Measurements from ENCODE around the gene PDGFA. TPM values are rescaled to one million over a fixed set of nuclear protein-coding genes. Genes with fewer than 3 reads are reported as not detected.

PDGFA gene
- total RNA-seq, 2 experiments from 2014 or later, result 5.2 to 5.3 TPM

DNA sequence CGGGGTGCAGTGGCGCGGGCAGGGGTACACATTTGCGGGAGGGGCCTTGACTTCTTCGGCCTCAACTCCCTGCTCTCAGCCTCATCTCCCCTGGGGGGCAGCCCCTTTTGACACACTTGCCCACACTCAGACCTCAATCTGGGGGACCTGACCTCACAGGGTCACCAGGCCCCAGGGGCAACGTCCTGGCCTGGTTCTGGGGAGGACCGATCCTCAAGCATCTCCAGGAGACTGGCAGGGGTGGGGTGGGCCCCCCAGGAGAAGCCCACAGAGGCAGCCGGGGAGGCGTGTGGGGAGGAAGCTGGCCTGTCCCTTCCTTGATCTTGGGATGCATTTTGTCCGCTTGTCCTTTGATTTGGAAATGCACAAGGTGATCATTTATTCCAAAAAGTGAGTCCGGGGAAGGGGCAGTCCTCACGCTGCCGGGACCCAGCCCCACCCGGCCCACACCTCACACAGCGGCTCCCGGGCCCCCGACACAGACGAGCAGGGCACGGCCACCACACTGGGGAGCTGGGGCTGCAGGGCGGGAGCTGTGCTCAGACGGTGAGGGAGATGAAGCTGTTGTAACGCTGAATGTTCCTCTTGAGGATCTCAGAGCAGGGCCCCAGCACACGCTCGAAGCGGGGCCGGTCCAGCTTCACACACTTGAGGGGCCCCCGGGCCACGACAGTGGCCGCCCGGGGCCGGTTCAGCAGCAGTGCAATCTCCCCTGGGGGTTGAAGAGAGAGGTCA lies 30.4 kb upstream of the PDGFA start:
- POLR2A ChIA-PET, result no interaction called here
- H3K4me3 Mint-ChIP-seq, result no peak overlapping the region
- ATAC-seq (no peak), DNase-seq (no peak)
- peaks cover 6% of the 10 kb centered on the region for H3K9me3 Mint-ChIP-seq (ENCODE audit: low read depth)
- no peaks in the 10 kb centered on the region for H3K27me3 Mint-ChIP-seq
- no peak overlapping the region for H3K27ac Mint-ChIP-seq
- peaks cover 9% of the 10 kb centered on the region for H3K36me3 Mint-ChIP-seq (ENCODE audit: low read depth)
- intact Hi-C loops (cut with DNase I, micrococcal nuclease), result loop anchor here in 1 of 2 experiments (5.0 kb wide), 1 partner anchor 1107 kb away; no protein-coding TSS in a partner anchor
- CTCF ChIA-PET, result no interaction called here
- no peaks in the 10 kb centered on the region for H3K4me1 Mint-ChIP-seq

DNA sequence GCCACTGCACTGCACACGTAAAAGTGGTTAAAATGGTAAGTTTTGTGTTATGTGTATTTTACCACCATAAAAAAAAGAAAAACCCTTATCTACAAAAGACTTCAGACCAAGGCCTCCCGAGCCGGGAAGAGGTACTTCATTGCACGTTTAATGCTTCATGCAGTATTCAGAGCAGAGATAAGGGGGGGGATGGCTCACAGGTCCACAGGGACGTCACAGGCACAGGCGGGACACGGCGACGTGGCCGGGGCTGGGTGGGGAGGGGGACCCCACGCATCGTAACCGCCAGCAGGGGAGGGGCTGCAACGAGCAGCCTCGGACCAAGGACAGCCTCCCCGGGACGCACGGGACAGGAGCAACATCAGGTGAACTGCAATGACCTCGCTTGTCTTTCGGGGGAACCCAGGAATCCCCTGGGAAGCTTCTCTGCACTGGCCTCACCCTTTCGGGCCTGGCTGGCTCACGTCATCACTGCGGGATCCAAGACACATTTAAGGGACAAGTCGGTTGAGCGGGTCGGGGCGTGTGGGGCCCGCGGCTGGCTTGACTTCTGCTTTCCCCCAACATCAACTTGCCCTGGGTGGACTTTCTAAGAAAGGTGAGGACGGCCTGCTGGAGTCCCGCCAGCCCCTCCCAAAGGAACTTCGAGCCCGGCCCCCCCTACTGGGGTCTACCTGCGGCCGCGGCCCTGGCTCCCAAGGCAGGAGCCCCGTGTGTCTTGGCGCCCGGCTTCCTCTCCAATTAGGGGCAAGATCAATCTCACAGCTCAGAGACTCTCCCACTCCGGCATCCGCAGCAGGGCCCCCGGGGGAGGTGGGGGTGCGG lies 29.6 kb upstream of the PDGFA start:
- Mint-ChIP-seq H3K27ac (no peak overlapping the region), H3K27me3 (no peaks in the 10 kb centered on the region), H3K36me3 (ENCODE audit: low read depth) (peaks cover 9% of the 10 kb centered on the region), H3K9me3 (ENCODE audit: low read depth) (peaks cover 6% of the 10 kb centered on the region), H3K4me1 (no peaks in the 10 kb centered on the region), H3K4me3 (no peak overlapping the region)
- POLR2A ChIA-PET, result no interaction called here
- DNase-seq (no peak), ATAC-seq (no peak)
- intact Hi-C loops (cut with DNase I, micrococcal nuclease), result no loop called here
- CTCF ChIA-PET, result no interaction called here

DNA sequence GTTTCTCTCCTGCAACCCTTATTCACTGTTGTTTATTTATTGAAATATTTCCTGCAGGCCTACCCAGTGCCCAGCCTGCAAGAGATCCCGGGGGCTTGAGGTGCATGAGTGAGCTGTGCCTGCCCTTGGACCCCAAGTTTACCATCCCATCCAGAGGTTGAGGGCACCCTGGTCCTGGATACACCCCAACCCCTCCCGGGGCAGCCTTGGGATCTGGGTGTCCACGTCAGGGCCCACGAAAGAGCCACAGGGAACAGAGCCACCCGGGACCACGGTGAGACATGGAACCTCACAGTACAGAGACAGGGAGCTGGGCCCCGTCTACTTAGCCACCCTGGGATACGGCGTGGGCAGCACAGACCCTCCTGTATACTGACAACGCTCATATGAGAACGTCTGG lies 28.8 kb upstream of the PDGFA start:
- ChIA-PET CTCF (no interaction called here), POLR2A (no interaction called here)
- peaks cover 6% of the 10 kb centered on the region for H3K9me3 Mint-ChIP-seq (ENCODE audit: low read depth)
- no peaks in the 10 kb centered on the region for H3K4me1 Mint-ChIP-seq
- intact Hi-C loops (cut with DNase I, micrococcal nuclease), result no loop called here
- ATAC-seq (no peak), DNase-seq (no peak)
- no peak overlapping the region for H3K27ac Mint-ChIP-seq
- H3K4me3 Mint-ChIP-seq, result no peak overlapping the region
- no peaks in the 10 kb centered on the region for H3K27me3 Mint-ChIP-seq
- H3K36me3 Mint-ChIP-seq (ENCODE audit: low read depth), result peaks cover 9% of the 10 kb centered on the region

DNA sequence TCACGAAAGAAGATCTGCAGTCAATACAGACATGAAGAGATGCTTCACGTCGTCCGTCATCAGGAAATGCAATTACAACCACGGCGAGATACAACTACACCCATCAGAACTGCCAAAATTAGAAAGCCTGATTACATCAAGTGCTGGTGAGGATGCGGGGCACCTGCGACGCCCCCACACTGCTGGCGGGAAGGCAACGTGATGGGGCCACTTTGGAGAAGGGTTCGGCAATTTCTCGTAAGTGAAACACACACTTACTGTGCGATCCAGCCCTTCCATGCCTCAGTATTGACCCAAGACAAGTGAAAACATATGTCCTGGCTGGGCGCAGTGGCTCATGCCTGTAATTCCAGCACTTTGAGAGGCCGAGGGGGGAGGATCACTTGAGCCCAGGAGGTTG lies 25.8 kb upstream of the PDGFA start:
- Mint-ChIP-seq H3K4me1 (peaks cover 5% of the 10 kb centered on the region), H3K27ac (no peak overlapping the region), H3K9me3 (ENCODE audit: low read depth) (peaks cover 6% of the 10 kb centered on the region), H3K4me3 (no peak overlapping the region), H3K36me3 (ENCODE audit: low read depth) (peaks cover 9% of the 10 kb centered on the region), H3K27me3 (no peaks in the 10 kb centered on the region)
- ChIA-PET POLR2A (no interaction called here), CTCF (no interaction called here)
- ATAC-seq (no peak), DNase-seq (no peak)
- intact Hi-C loops (cut with DNase I, micrococcal nuclease), result no loop called here

DNA sequence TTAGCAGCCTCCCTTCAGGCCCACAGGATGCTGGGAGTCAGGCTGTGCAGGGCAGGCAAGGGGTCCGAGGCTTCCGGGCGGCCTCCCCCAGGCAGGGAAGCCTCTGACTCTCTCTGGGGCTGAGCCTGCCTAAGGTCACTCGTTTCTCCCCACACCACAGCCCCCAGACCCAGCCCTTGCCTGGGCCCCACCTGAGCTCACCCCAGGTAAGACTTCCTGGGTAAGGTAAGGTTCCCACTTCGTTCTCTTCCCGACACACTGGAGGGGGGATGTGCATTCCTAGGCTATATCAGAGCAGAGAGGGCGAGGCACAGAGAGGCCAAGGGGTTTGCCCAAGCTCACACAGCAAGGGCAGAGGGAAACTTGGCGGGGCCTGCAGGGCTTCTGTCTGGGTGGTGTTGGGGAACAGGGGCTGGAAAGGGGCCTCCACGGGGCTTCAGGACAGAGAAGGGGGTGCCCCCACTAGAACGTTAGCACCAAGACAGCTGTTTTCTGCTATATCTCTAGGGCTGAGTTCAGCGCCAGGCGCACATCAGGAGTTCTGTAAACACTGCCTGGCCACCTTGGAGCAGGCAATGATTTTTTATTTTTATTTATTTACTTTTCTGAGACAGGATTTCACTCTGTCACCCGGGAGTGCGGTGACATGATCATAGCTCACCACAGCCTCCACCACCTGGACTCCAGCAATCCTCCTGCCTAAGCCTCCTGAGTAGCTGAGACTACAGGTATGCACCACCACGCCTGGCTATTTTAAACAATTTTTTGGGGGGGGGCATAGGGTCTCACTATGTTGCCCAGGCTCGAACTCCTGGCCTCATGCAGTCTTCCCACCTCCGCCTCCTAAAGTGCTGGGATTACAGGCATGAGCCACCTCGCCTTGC lies 24.9 kb upstream of the PDGFA start:
- DNase-seq, result no peak
- Mint-ChIP-seq H3K27ac (no peak overlapping the region), H3K4me1 (peaks cover 5% of the 10 kb centered on the region), H3K36me3 (ENCODE audit: low read depth) (peaks cover 9% of the 10 kb centered on the region), H3K27me3 (no peaks in the 10 kb centered on the region), H3K4me3 (no peak overlapping the region), H3K9me3 (ENCODE audit: low read depth) (peaks cover 6% of the 10 kb centered on the region)
- CTCF ChIA-PET, result no interaction called here
- no peak for ATAC-seq
- intact Hi-C loops (cut with DNase I, micrococcal nuclease), result no loop called here
- POLR2A ChIA-PET, result no interaction called here

DNA sequence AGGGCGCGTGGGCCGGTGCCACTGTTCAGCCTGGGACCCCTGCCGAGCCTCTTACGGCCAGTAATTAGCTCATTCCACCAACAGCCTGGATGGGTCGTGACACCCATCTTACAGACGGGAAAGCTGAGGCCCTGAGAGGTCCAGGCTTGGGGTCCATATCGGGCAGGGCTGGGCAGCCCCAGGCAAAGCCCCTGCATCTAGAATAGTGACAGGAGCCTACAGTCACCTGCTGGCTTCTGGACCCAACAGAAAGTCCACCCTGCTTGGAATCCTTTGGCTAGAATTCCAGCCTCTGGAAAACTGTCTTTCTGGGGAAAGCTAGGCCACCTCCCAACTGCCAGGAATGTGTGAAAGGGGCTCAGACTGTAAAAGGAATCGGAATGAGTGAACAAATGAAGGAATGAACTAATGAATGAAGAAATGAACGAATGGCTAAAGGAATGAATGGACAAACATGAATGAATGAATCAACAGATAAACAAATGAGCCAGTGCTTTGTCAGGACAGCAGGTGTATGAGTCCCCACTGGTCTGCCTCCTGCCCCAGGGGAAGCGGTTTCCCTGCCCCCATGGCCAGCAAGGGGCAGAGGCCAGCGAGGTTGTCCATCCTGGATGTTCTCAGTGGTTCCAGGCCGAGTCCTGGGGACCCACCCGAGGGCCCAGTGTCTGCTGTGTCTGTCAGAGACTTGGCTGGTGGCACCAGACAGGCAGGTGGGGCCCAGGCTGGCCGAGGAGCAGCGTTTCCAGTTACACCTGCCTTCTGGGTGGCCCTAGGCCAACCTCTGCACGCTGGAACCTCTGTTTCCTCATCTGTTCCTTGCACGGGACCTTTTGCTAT lies 24.1 kb upstream of the PDGFA start:
- Mint-ChIP-seq H3K9me3 (ENCODE audit: low read depth) (peaks cover 6% of the 10 kb centered on the region), H3K4me3 (no peak overlapping the region)
- POLR2A ChIA-PET, result no interaction called here

DNA sequence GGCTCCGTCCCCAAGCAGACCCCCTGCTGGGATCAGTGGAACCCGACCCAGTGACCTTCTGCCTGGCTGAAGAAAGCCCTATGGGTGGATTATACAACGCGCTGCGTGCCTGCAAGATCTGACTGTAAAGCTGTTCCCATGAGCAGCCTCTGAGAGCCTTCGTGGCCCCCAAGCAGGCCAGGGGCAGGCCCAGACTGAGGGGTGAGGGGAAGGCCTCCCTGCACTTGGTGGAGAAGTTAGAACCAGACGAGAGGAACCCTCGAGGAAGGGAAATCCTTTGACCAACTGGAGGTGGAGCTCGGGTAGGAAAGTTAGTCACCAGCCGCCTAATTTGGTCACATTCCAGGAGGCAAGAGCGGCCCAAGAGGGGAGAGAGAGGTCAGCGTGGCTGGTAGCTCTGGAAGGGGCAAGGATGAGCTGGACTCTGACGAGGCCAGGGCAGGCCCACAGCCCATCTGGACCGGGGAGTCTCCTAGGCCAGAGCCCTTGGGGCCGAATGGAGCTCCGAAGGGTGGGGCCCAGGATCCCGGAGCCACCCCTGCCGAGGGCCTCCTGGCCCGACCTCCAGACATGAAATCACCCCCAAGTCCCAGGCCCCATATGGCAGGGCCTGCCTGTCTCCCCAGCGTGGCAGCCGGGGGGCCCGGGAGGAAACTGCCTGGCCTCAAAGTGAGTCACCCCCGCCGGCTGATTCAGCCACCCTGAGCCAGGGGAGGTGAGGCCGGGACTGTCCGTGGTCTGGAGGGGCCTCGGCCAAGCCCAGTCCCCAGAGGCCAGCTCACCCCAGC lies 23.3 kb upstream of the PDGFA start:
- Mint-ChIP-seq H3K4me1 (peaks cover 5% of the 10 kb centered on the region), H3K36me3 (ENCODE audit: low read depth) (peaks cover 4% of the 10 kb centered on the region), H3K27me3 (no peaks in the 10 kb centered on the region), H3K27ac (no peak overlapping the region), H3K9me3 (ENCODE audit: low read depth) (peaks cover 6% of the 10 kb centered on the region), H3K4me3 (no peak overlapping the region)
- intact Hi-C loops (cut with DNase I, micrococcal nuclease), result no loop called here
- ChIA-PET CTCF (no interaction called here), POLR2A (no interaction called here)
- peak; percentile 85 for ATAC-seq
- peak; percentile 54 for DNase-seq

More for the DNA sequence above, 24.1 kb upstream of the PDGFA start:
- H3K27me3 Mint-ChIP-seq, result no peaks in the 10 kb centered on the region
- no peak overlapping the region for H3K27ac Mint-ChIP-seq
- CTCF ChIA-PET, result no interaction called here
- peaks cover 5% of the 10 kb centered on the region for H3K36me3 Mint-ChIP-seq (ENCODE audit: low read depth)
- H3K4me1 Mint-ChIP-seq, result peaks cover 5% of the 10 kb centered on the region
- no peak for ATAC-seq
- DNase-seq, result no peak
- intact Hi-C loops (cut with DNase I, micrococcal nuclease), result no loop called here

DNA sequence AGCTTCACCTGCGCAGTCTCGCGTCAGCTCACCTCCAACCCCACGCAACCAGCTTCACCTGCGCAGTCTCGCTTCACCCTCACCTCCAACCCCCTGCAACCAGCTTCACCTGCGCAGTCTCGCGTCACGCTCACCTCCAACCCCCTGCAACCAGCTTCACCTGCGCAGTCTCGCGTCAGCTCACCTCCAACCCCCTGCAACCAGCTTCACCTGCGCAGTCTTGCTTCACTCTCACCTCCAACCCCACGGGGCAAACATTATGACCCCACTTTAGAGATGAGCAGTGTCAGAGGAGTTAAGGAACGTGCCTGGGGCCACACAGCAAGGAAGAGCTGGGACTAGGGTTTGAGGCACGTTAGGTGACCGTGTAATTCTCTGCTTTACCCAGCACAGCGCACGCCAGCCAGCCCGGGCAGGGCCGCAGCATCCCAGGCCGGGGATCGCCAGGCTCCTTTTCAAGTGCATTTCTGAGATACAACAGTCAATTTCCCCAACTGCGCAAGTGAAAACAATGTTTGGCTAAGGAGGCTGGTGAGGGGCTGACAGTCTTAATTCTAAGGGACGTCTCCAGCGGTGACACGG lies 22.6 kb upstream of the PDGFA start:
- H3K36me3 Mint-ChIP-seq (ENCODE audit: low read depth), result peaks cover 4% of the 10 kb centered on the region
- POLR2A ChIA-PET, result no interaction called here
- peaks cover 5% of the 10 kb centered on the region for H3K4me1 Mint-ChIP-seq
- no peak overlapping the region for H3K27ac Mint-ChIP-seq
- ATAC-seq (no peak), DNase-seq (no peak)
- H3K9me3 Mint-ChIP-seq (ENCODE audit: low read depth), result peaks cover 6% of the 10 kb centered on the region
- CTCF ChIA-PET, result interaction anchor here (0.6 kb wide), 1 partner anchor 649 kb away, joined by 3 read pairs; no protein-coding TSS in a partner anchor
- intact Hi-C loops (cut with DNase I, micrococcal nuclease), result no loop called here
- H3K27me3 Mint-ChIP-seq, result no peaks in the 10 kb centered on the region
- H3K4me3 Mint-ChIP-seq, result no peak overlapping the region

DNA sequence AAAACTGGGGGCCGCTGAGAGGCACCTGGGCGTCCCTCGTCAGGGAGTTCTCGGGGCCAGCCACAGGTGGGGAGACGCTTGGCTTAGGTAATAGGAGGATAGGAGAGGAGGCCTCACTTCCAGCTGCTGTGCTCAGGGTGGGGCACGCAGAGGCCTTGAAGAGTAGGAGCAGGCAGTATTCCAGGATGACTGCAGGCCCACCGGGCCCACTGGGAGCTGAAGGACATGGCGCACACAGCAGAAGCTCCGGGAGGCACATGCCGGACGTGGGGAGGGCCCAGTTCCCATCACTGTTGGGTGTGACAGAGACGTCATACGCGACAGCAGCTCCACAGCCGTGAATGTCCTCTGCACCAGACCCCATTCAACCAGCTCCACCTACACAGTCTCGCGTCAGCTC lies 22.0 kb upstream of the PDGFA start:
- ATAC-seq (no peak), DNase-seq (no peak)
- H3K27ac Mint-ChIP-seq, result no peak overlapping the region
- ChIA-PET POLR2A (no interaction called here), CTCF (interaction anchor here (0.6 kb wide), 1 partner anchor 650 kb away, joined by 3 read pairs; no protein-coding TSS in a partner anchor)
- peaks cover under 1% of the 10 kb centered on the region for H3K36me3 Mint-ChIP-seq (ENCODE audit: low read depth)
- no peaks in the 10 kb centered on the region for H3K27me3 Mint-ChIP-seq
- H3K4me1 Mint-ChIP-seq, result peaks cover 5% of the 10 kb centered on the region
- peaks cover 6% of the 10 kb centered on the region for H3K9me3 Mint-ChIP-seq (ENCODE audit: low read depth)
- intact Hi-C loops (cut with DNase I, micrococcal nuclease), result no loop called here
- H3K4me3 Mint-ChIP-seq, result no peak overlapping the region

DNA sequence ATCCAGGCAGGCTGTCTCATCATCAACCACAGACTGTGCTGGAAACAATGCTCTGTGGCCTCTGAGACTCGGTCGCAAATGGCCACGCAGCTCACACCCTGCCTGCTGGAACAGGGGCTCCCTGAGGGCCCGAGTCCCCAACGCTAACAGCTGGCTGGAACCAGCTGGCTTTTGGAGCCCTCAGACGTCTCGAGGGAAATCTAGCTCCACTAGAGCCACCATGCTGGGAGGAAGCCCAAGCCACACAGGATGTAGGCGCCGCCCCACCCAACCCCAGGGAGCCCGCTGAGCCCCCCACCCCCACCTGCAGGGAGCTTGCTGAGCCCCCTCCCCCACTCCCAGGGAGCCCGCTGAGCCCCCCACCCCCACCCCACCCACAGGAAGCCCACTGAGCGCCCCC lies 21.4 kb upstream of the PDGFA start:
- DNase-seq, result no peak
- H3K27me3 Mint-ChIP-seq, result no peaks in the 10 kb centered on the region
- no peak overlapping the region for H3K27ac Mint-ChIP-seq
- H3K4me3 Mint-ChIP-seq, result no peak overlapping the region
- CTCF ChIA-PET, result no interaction called here
- H3K9me3 Mint-ChIP-seq (ENCODE audit: low read depth), result peaks cover 5% of the 10 kb centered on the region
- ATAC-seq, result no peak
- POLR2A ChIA-PET, result no interaction called here
- H3K36me3 Mint-ChIP-seq (ENCODE audit: low read depth), result no peaks in the 10 kb centered on the region
- intact Hi-C loops (cut with DNase I, micrococcal nuclease), result no loop called here
- H3K4me1 Mint-ChIP-seq, result peaks cover 5% of the 10 kb centered on the region
